Measurements from ENCODE around the gene RPL29. TPM values are rescaled to one million over a fixed set of nuclear protein-coding genes. Genes with fewer than 3 reads are reported as not detected.

Gene RPL29
- total and polyA plus RNA-seq, 2 of the 4 experiments (the other 2 are of a cell fraction), result 2,081 to 2,126 TPM

DNA sequence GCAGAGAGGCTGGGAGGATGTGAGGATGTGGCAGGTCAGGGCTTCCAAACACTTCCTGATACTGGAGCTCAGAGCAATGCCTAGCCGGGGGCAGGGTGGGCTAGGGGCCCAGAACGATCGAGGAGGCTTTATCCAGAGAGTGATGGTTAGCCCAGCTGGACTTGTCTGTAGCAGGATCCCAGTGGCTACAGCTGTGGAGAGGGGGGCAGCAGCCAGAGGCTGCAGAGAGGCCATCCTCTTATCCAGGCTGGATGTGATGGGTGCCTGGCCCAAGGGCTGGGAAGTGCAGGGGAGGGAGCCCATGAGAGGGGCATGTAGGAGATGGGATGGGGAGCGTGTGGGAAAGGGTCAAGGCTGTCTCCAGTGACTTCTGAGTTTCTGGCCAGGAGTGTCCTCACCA is 48.9 kb downstream of the RPL29 start:
- H3K36me3 ChIP-seq (ENCODE audit: control insufficient read depth, insufficient read depth, low read length), result peaks cover 2% of the 10 kb centered on the region; the same call in 1 of the 2 replicates
- DNase-seq, result no peak
- intact Hi-C loops (cut with micrococcal nuclease) (no loop called here), in situ Hi-C loops (cut with MboI; ENCODE audit: low sequenced_read_pairs) (loop anchor here (25.0 kb wide), 1 partner anchor 559 kb away; the partner anchor contains the start of genes MANF and RBM15B), dilution Hi-C loops (cut with HindIII; ENCODE audit: low sequenced_read_pairs, unreplicated experiment) (no loop called here)
- H3K27ac ChIP-seq (ENCODE audit: insufficient read depth, low read length), result no peak overlapping the region
- H3K79me1 ChIP-seq (ENCODE audit: low read depth in 1 of 2, low read length in 2 of 2), result peaks cover 5 to 13% of the 10 kb centered on the region in 2 experiments; a peak in 2 of 4 replicates
- ATAC-seq (ENCODE audit: low read depth), result no peak
- H3K23ac ChIP-seq (ENCODE audit: low read depth, low read length), result no peak overlapping the region
- H3K9me3 ChIP-seq (ENCODE audit: control insufficient read depth, insufficient read depth, low read length), result no peaks in the 10 kb centered on the region
- H2BK15ac ChIP-seq (ENCODE audit: low read depth, low read length), result no peak overlapping the region
- ChIA-PET POLR2A (ENCODE audit: unreplicated experiment) (no interaction called here), CTCF (no interaction called here)
- peaks cover 12% of the 10 kb centered on the region for H3K9me1 ChIP-seq (ENCODE audit: insufficient read depth, low read length)
- no TSS peak for BruUV-seq (replicated peaks)
- no peak overlapping the region for H2BK120ac ChIP-seq (ENCODE audit: low read depth, low read length)
- no peak overlapping the region for H3K4me3 ChIP-seq (ENCODE audit: insufficient read depth, low read depth, low read length)
- H3K27me3 ChIP-seq (ENCODE audit: control insufficient read depth, insufficient read depth, low read length), result no peaks in the 10 kb centered on the region
- H3K4me1 ChIP-seq (ENCODE audit: control insufficient read depth, insufficient read depth, low read length), result peaks cover 11% of the 10 kb centered on the region
- H2AFZ ChIP-seq (replicated peaks; ENCODE audit: low read length, poor library complexity), result no peak overlapping the region
- H3K4me2 ChIP-seq (ENCODE audit: low read depth, low read length), result no peak overlapping the region
- no peak overlapping the region for H3K18ac ChIP-seq (ENCODE audit: low read depth, low read length)
- no peak overlapping the region for H4K91ac ChIP-seq (ENCODE audit: insufficient read depth, low read depth, low read length)
- no peak overlapping the region for H4K8ac ChIP-seq (ENCODE audit: low read depth in 2 of 2, low read length in 2 of 2)
- TF ChIP-seq FOS (IDR thresholded peaks at IDR 0.05; ENCODE audit: low read depth, low read length), result no peak
- TF ChIP-seq MAZ (IDR thresholded peaks at IDR 0.05; ENCODE audit: borderline replicate concordance, low read depth, low read length), result no peak
- TF ChIP-seq, protein P1, sequence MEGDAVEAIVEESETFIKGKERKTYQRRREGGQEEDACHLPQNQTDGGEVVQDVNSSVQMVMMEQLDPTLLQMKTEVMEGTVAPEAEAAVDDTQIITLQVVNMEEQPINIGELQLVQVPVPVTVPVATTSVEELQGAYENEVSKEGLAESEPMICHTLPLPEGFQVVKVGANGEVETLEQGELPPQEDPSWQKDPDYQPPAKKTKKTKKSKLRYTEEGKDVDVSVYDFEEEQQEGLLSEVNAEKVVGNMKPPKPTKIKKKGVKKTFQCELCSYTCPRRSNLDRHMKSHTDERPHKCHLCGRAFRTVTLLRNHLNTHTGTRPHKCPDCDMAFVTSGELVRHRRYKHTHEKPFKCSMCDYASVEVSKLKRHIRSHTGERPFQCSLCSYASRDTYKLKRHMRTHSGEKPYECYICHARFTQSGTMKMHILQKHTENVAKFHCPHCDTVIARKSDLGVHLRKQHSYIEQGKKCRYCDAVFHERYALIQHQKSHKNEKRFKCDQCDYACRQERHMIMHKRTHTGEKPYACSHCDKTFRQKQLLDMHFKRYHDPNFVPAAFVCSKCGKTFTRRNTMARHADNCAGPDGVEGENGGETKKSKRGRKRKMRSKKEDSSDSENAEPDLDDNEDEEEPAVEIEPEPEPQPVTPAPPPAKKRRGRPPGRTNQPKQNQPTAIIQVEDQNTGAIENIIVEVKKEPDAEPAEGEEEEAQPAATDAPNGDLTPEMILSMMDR (conservative IDR thresholded peaks at IDR 0.05; ENCODE audit: low read depth, low read length), result no peak
- no peak for TF ChIP-seq RFX5 (IDR thresholded peaks at IDR 0.05; ENCODE audit: low read depth, low read length)
- no peak for TF ChIP-seq CHD1 (IDR thresholded peaks at IDR 0.05; ENCODE audit: low read depth, low read length)
- no peak for TF ChIP-seq USF2 (IDR thresholded peaks at IDR 0.05; ENCODE audit: low read depth, low read length)
- TF ChIP-seq ELK1 (IDR thresholded peaks at IDR 0.05; ENCODE audit: borderline replicate concordance, low read depth, low read length), result no peak
- TF ChIP-seq MAFK (IDR thresholded peaks at IDR 0.05; ENCODE audit: low read depth, low read length), result no peak
- no peak for TF ChIP-seq RCOR1 (IDR thresholded peaks at IDR 0.05; ENCODE audit: insufficient replicate concordance, low read length)
- no peak for TF ChIP-seq MXI1 (IDR thresholded peaks at IDR 0.05; ENCODE audit: borderline replicate concordance, low read depth, low read length)
- H2AK9ac ChIP-seq (replicated peaks; ENCODE audit: low read depth, low read length, poor library complexity), result no peak overlapping the region
- no peak overlapping the region for H2BK20ac ChIP-seq (ENCODE audit: low read depth, low read length)
- no peak overlapping the region for H4K5ac ChIP-seq (ENCODE audit: low read depth, low read length)
- H3K56ac ChIP-seq (ENCODE audit: extremely low read depth, insufficient read depth, low read length), result no peak overlapping the region
- no peak overlapping the region for H3K14ac ChIP-seq (replicated peaks; ENCODE audit: low read depth, low read length)
- H2BK5ac ChIP-seq (ENCODE audit: low read depth, low read length, poor library complexity, severe bottlenecking), result no peak overlapping the region
- WGBS, 2 experiments (ENCODE audit: extremely low coverage in 2 of 2, insufficient read length in 1 of 2), result no CpG with 5 or more reads among the region's 4 CpGs
- no peak overlapping the region for H2AK5ac ChIP-seq (ENCODE audit: low read depth, low read length)
- H4K20me1 ChIP-seq (ENCODE audit: insufficient read depth, low read length), result no peaks in the 10 kb centered on the region
- no peak overlapping the region for H3K9ac ChIP-seq (ENCODE audit: low read depth, low read length)
- H3K4ac ChIP-seq (ENCODE audit: low read depth, low read length), result no peak overlapping the region

Data from IMR-90 (cell line).